ENCODE data around the gene AUH.
"Not testable (repeated sequence)": the region's sequence is repeated elsewhere in the genome, so short reads cannot be mapped to it uniquely, and the experiment has no call there.

AUH gene

DNA sequence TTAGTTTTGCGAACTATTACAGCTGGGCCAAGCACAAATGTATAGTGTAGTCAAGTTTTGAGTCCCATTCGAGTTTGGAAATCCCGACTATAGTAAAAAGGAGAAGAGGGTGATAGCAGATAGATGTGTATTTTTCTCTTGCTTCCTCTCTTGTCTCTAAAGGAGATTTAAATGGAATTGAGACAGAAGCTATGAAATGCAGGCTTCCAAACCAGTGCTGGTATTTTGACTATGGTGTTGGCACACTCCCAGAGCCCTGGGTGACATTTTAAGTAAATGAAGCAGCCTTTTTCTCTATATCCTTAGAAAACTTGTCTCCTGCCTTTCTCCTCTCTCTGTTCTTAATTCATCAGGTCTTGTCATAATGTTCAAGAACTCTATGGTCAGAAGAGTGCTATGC is 17.7 kb upstream of the AUH start:
- no peak for DNase-seq (ENCODE audit: low read depth, low spot score)

DNA sequence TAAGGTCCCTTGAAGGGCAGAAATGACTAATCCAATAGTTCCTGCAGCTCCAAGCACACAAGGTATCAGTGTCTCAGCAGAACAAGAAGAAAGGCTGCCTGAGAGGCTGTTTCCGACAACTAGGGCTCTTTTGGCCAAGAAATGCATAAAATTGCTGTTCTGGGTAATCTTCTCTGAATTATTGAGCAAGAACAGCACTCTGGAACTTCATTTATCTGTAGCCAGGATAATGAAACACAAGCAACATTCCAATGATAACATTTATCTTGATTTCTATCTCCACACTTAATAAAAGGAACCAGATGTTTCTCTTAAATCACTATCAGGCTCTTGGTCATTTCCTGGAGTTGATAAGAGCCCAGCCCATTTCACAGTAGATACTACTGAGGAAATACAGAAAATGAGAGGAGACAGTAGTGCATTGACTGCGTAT is 17.0 kb upstream of the AUH start:
- DNase-seq (ENCODE audit: low read depth, low spot score): no peak

DNA sequence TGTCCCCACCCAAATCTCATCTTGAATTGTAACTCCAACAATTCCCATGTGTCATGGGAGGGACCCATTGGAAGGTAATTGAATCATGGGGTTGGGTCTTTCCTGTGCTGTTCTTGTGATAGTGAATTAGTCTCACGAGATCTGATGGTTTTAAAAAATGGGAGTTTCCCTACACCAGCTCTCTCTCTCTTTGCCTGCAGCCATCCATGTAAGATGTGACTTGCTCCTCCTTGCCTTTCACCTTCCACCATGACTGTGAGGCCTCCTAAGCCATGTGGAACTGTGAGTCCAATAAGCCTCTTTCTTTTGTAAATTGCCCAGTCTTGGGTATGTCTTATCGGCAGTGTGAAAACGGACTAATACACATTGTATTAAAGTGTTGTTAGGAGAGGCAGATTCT is 16.3 kb upstream of the AUH start:
- DNase-seq (ENCODE audit: low read depth, low spot score): not testable (repeated sequence)

DNA sequence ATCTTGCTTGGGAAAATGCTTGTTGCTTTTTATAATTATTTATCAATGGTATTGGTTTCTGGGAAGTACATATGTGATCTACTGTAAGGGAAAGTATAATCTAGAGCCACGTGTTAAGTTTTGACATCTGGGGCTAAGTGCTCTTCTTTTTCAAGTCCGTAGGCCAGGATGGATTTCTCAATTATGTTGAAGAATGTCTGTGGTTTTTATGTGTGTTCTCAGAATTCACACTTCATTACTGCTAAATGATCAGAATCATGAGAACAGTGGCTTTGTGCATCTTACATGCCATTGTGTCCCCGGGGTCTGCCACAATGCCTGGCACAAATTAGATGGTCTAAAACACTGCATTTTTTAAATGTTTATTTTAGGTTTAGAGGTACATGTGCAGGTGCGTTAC is 14.5 kb upstream of the AUH start:
- no peak for DNase-seq (ENCODE audit: low read depth, low spot score)

DNA sequence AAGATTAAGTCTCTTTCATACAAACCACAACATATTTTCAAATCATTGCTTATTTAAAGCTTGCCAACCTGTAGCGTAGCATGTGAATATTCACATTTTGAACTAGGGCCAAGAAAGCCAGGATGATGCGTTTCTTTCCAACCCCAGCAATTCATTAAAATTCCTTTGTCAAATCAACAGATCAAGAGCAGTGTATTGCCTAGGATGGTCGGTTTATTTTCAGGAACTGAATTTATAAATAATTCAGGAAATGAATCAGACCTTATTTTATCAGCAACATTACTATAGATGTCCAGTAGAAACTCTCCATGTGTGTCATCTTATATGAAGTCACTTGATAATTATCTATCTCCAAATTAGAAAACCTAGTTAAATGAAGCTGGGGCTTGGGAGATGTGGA is 13.2 kb upstream of the AUH start:
- DNase-seq (ENCODE audit: low read depth, low spot score): no peak

DNA sequence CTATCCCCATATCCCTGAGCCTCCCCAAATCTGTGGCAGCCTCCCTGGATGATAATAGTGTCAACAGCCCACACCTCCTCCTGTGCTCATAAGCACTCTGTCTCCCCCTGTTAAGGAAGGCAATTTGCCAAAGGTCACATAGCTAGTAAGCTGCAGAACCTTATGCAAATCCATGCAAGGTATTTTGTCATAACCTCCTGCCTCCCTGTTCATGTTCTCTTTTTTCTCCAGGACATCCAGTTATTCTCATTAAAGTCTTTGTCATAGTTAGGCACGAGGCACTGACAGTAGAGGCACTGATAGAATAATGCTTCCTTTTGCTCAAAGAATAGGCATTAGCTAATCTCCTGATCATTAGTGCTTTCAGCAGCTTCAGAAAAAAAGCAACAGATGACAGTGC is 10.2 kb upstream of the AUH start:
- no peak for DNase-seq (ENCODE audit: low read depth, low spot score)

DNA sequence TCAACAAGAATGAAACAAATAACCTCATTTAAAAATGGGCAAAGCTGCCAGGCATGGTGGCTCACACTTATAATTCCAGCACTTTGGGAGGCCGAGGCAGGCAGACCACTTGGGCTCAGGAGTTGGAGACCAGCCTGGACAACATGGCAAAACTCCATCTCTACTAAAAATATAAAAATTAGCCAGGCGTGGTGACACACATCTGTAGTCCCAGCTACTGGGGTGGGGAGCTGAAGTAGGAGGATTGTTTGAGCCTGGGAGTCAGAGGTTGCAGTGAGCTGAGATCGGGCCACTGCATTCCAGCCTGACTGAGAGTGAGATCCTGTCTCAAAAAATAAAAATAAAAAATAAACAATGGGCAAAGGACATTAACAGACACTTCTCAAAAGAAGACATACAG is 8.3 kb upstream of the AUH start:
- DNase-seq (ENCODE audit: low read depth, low spot score): not testable (repeated sequence)

DNA sequence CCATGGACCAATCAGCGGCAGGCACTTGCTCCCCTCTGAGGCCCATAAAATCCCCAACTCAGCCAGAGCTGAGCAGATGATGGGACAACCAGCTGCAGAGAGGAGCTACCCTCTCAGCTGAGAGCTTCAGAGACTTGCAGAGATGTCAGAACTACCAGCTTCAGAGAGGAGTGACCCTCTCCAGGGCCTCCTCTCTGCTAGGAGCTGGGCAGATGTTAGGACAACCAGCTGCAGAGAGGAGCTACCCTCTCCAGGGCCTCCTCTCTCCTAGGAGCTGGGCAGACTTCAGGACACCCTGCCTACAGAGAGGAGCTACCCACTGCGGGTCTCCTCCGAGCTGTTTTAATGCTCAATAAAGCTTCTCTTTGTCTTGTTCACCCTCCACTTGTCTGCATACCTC is 3.0 kb upstream of the AUH start:
- no peak for DNase-seq (ENCODE audit: low read depth, low spot score)

DNA sequence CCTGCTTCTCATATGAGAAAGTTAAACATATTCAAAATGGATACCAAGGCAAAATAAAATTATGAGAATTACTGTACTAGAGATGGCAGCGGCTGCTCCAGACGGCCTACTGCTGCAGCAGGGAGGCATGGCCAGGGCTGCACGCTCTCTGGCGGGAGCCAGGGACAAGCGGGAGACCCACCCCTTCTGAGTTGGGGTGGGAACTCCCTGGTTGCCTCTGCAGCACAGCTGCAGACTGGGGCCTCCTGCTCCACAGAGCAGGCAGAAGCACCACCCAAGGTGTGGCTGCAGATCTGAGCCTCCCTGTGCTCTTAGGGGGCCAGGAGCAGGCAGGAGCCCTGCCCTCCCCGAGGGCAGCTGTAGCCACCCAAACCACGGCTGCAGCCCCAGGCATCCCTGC is 2.3 kb upstream of the AUH start:
- no peak for DNase-seq (ENCODE audit: low read depth, low spot score)

DNA sequence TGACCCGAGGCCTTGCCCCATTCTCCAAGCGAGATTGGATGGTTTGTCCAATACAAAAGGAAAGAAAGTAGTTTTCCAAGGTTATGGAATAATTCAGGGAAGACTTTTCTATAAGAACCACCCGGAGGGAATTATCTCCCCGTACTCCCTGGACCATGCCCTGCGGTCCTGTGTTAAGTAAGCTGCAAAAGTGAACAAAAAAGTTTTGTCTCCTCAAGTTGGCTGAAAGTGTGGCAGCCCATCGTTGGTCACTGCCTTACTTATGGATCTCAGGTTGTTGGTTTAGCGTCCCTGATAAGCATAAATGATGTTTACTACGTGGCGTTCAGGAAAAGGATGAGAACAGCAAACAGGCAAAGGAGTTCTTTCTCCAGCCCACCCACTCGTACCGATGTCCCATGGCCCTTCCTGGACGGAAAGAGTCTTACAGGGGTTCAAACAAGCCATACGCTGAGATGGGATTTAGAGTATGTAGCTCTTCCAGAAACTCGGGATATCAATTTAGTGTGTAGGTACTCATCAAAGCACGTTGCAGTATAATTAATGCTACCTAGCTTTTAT is 413 bp upstream of the AUH start:
- DNase-seq (ENCODE audit: low read depth, low spot score): no peak

DNA sequence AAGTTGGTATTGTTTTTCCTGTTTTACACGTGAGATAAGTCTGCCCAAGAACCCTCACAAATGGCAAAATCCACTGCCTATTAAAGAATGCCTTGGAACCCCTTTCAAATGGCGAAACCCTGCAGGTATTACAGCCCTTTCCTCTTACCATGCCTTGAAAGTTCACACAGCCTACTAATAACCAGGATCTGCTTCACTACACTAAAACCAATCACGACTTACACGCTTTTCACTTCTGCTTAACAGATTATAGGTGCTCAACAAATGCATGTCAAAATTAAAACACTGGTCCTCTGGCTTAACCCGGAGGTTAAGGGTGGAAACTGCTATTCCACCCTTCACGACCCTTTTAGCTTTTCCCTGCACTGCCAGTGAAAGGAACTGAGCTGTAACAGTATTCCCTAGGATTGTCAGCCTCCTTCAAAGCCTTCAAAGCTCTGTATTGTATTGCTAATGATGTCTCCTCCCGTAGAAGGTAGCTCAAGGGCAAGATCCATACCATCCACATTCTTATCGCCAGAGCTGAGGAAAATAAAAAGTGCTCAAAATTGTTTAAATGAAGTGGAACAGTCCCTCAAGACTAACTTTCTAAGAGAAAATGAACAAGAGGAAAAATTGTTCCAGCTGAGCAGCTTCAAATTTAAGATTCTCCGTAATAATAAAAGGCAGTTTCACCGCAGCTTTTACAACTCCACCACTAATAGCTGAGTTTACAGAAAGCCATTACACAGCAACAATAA is 997 bp downstream of the AUH start:
- no peak for DNase-seq (ENCODE audit: low read depth, low spot score)

DNA sequence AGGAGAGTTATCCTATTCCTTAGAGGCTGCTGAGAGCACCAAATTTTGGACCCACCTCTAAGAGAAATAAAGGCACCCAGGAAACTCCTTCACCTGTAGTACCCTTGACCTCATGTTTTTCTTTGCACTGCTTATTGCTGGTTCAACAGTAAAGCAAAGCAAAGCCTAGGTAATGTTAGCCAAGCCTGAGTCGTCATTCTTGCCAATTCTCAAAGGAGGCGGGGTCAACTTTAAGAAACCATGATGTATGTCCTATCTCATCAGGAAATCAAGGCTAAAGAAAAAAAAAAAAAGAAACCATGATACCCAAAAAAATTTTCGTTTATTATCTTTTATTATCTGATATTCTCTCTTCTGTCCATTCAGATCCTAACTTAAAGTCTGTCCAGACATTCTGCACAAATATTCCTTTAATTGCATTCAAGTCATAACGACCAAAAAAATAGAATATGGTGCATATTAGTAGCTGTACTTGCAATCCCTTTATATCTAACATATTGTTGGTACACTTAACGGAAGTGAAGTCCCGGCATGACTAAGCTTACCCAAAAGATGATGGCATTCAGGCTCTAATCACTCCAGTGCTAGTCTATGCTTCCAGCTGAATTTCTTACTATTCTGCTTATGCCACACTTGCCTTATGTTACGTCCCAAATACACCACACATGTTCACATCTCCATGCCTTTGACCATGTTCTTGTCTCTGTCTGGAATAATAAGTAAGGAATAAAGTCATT is 1.8 kb downstream of the AUH start:
- DNase-seq (ENCODE audit: low read depth, low spot score): no peak

DNA sequence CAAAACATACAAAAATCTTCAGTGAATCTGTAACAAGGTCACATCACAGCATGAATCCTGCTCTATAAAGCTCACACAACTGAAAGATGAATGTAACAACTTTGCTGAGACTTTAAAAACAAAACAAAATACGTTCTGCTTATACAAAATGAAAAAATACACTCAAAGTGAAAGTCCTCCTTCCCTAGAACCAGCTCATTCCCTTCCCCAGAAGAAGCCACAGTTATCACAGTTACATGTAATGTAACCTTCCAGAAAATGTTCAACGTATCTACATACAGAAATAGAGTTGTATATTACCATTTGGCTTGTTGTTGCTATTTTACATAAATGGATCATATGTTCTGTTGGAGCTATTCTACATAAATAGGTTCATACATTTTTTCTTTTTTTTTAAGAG is 2.6 kb downstream of the AUH start:
- DNase-seq (ENCODE audit: low read depth, low spot score): no peak

DNA sequence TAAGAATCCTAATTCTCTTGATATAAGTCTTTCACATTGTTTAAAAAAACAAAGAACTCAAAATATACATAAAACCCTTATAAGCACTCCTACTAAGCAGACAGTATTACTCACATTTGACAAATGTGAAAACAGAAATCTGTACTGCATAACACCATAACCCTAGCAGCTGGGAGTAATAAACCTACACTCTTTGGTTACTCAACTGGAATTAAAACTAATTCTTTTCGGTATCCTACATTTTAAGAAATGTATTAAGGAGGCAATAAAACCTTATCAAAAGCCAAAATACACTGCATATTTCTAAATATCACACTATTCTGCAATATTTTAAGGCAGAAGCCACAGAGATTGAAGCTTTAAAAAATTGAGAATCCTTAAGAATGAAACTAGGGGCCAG is 6.8 kb downstream of the AUH start:
- no peak for DNase-seq (ENCODE audit: low read depth, low spot score)

DNA sequence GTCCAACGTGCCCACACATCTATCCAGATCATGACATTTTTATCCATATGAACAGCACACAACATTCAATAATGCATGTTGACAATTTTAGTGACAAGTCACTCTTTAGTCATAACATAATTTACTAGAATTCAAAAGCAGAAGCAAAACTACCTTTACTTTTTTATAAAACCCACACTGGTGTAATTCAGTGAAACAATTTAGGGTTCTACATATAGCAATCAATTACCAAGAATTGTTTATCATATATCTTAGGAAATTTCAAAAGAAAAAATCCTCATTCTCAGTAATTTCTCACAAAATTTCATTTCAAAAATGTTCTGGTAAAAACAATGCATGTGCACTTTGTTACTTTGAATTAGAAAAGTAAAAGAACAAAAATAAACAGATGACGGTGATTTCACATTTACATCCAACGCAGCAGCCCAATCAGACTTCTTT is 12.6 kb downstream of the AUH start:
- no peak for DNase-seq (ENCODE audit: low read depth, low spot score)

DNA sequence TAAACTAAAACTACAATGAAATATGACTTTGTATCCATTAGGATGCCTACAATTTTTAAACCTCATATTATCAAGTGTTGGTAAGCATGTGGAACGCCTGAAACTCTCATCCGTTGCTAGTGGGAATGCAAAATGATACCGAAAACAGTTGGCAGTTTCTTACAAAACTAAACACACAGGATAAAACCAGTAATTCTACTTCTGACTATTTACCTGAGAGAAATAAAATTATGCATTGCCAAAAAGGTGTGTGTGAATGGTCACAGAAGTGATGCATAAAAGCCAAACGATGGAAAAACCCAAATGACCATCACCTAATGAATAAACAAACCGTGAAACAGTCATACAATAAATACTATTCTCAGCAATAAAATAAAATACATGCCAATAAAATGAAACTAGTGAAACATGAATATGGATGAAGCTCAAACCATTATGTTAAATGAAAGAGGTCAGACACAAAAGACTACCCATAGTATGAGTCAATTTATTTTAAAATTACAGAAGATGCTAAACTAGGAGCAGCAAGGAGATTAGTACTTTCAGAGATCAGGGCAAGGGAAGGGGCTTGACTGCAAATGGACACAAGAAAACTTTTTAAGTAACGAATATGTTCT is 13.4 kb downstream of the AUH start:
- no peak for DNase-seq (ENCODE audit: low read depth, low spot score)

DNA sequence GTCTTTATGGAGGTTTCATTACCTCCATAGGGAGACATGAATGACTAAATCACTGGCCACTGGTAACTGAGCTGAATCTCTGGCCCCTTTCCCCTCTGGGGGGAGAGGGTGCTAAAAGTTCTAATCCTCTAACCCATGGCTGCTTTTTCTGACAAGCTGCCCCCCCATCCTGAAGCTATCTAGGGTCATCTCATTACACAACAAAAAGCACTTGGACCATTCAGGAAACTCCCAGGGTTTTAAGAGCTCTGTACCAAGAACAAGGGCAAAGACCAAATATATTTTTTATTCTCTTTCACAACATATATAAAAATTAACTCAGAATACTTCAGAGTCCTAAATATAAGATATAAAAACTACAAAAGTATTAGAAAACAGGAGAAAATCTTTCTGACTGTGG is 14.3 kb downstream of the AUH start:
- no peak for DNase-seq (ENCODE audit: low read depth, low spot score)

DNA sequence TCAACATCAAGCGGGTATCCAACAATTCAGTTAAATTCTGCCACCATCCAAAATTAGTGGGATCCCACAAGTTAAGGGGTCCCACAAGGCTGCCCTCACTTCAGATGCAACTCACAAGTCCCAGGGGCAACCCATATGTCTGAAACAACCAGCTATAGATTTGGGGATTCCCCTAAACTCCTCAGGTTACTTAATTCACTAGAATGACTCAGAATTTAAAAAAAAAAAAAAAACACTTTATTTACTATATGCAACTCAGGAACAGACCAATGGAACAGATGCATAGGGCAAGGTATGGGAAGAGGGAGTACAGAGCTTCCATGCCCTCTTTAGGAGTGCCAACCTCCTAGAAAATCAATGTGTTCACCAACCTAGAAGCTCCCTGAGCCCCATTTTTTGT is 15.1 kb downstream of the AUH start:
- no peak for DNase-seq (ENCODE audit: low read depth, low spot score)

DNA sequence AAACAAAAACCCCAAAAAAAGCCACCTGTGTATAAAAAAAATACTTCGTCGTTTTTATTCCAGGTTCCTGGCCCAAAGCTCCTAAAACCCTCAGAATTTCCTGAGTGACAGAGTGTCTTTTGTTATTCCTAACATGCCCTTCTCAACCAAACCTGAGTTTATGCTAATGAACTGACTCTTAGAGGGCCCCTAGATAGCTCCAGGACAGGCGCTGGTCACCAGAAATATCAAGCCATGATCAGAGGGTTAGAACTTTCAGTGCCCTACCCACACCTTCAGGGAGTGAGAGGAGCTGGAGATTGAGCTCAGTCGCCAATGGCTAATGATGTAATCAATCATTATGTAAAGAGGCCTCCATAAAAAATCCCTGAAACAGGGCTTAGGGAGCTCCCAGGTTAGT is 15.7 kb downstream of the AUH start:
- DNase-seq (ENCODE audit: low read depth, low spot score): no peak

DNA sequence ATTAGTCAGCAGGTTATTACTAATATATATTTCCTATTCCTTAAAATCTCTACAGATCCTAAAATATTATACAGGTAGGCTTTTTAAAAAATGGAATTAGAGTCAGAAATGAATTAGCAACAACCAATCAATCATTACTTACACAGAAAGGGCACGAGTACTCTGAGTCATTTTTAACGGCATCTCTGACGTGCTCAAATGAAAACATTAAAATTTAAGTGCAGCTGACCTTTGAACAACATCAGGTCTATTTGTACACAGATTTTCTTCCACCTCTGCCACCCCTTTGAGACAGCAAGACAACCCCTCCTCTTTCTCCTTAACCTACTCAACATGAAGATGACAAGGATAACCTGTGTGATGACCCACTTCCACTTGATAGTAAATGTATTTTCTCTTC is 19.1 kb downstream of the AUH start:
- DNase-seq (ENCODE audit: low read depth, low spot score): no peak

DNA sequence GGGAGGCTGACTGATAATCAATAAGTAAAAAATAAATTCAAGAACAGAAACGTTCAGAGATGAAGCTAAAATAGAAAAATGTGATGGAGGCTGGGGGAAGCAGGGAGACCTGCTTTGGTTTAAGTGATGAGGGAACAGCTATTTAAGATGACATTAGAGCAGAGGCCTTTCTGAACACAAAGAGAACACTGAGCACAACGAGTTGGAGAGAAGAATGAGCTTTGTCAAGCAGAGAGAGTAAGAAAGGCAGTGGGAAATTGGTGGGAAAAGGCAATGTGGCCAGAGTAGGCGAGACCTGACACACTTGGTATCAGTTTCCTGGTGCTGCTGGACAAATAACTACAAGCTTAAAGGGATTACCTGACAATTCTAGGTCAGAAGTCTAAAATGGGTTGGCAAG is 20.0 kb downstream of the AUH start:
- DNase-seq (ENCODE audit: low read depth, low spot score): no peak

DNA sequence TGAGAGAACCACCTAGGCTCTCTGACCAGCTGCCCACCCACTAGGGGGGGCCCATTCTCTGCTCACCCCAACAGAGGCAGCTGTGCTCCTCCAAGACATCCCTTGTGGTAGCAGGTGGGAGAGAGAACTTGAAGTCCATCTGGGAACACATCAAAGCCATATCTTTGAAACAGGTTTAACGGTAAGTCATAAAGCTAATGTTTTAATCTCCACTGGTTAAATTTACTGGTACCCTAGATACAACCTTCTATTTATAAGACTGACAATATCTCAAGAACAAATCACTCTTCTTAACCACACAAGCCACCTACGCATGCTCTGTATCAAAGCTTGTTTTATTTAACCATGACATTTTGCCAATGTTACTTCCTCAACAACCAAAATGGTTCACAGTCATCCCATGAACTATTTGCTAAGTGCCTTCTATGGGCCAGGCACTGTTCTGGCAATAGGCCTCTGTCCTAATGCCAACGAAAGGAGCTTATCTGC is 20.4 kb downstream of the AUH start:
- no peak for DNase-seq (ENCODE audit: low read depth, low spot score)

All from activated naive CD8-positive, alpha-beta T cell treated with anti-CD3 and anti-CD28 coated beads, Interleukin-2, amount 50 U/mL, for 16 hours (primary cell).